HG02981 (cell line): ENCODE data around the gene TTLL3.
"Not testable (repeated sequence)": the region's sequence is repeated elsewhere in the genome, so short reads cannot be mapped to it uniquely, and the experiment has no call there.

Experiments used
- ATAC-seq: cut with Tn5 transposase; IDR thresholded peaks from one replicate; pipeline ENCODE4 v1.9.1; 2021; ENCODE audit warnings: mild to moderate bottlenecking, moderate library complexity; ENCODE audit not compliant: unreplicated experiment

Gene TTLL3

DNA sequence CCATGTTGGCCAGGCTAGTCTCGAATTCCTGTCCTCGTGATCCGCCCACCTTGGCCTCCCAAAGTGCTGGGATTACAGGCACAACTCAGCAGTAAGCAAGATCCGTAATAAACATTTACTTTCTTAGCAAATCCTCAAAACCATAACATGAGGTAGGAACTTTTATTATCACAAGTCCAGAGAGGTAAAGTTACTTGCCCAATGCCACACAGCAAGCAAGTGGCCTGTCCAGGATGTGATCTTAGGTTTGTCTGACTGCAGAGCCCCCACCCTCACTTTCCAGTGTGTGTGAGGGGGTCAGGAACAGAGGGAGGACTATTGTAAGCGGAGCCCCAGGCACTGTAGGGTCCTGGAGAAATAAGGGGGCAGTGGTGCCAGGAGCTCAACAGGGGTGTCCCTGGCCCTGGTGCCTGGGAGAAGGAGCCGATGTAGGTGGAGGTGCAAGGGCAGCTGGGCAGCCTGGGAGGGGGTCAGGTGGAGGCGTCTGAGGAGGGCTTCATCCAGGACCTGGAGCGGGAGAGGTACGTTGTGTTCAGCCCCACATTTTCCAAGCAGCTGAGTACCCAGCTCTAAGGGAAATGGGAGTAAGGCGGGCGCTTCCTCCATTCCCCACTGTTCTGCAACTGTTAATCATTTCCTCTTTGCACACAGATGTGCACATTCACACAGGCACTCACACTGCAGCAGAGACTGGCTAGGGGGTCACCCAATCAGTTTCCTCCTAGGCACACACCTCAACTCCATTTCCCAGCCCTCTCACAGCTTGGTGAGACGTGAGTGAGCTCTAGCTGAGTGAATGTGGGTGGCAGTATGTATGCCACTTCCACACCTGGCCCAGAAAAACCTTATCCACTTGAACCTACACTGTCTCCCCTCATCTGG lies 27.9 kb downstream of the TTLL3 start:
- no peak for ATAC-seq

DNA sequence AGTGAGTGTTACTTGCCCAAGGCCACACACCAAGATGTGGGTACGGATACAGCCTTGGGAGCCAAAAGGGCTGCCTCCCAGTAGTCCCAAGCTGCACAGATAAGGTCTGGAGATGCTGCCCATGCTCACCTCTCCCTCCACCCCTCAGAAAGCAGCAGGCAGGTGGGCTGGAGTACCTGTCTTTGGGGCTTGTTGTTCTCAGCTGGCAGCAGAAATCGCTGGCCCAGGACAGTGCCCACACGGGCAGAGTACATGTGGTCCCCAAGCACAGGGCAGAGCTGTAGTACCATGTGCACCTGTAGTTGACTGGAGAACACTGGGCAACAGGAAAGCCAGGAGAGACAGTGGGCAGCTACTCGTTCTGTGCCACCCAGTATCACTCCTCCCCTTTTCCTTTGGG lies 28.8 kb downstream of the TTLL3 start:
- no peak for ATAC-seq

DNA sequence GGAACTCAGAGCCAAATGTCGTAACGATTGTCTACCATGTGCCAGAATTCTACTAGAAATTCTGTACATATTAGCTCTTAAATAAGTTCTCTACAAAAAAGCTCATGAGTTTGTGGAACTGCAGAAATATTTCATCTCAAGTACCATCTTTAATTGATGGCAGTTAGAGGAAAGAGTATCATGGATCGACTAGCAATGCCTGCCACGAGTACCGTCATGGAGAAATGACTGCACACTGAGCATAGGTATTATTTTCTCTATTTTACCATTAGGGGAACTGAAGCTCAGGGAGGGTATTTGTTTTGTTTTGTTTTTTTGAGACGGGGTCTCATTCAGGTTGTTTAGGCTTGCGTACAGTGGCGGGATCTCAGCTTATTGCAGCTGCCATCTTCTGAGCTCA lies 31.0 kb downstream of the TTLL3 start:
- ATAC-seq: no peak

DNA sequence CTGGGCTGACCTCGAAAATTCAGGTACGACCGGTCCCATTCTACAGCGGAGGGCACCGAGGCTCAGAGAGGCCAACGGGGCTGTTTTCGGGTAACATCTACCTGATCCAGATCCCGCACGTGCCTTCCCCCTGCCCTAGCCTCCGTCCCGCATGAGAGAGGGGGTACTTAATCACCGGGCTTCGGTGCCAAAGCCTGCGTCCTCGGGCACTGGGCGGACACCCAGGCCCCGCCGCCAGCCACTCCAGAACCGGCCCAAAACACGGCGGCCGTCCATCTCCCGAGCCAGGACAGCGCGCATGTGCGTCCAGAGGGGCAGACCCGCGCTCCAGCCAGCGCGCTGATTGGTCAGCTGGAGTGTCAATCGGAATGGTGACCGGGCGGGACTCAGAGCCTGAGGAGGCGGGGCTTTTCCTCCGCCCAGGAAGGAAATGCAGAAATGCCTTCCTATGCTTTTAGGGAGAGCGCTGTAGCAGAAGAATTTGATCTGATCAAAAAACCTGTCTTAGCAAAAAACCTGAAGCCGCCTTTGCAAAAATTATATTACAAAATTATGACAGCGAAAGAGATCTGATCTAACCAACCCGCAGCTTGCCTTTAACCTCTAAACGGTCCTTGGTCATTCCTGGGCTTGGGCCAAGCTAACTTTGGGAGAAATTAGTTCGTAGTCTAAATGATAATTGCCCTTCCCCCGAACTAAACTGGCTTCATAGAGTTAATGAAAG lies 33.8 kb downstream of the TTLL3 start, which contains the start of gene RPUSD3:
Gene RPUSD3, minus strand, starts transcription at position 294 of the 724 bp plus-strand sequence. Its CDS starts 18 bp downstream, at position 276.
- ATAC-seq: peak; percentile 97

DNA sequence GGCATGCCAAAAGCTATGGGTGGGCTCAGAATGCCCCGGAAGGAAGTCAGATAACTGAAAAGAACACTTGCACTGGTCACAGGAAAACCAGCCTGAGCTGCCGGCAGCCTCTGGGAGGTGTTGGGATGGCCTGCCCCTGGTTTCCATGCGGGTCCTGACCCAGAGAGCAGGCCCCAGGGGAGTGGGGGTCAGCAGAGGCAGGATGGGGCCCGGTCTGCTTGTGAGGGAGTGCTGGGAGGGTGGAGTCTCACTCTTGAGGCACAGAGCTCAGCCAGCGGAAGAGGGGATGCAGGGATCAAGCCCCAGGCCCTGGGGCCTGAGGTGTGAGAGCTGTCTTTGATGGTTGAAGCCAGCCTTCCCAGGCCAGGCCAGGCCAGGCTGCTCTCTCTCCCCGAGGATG lies 36.2 kb downstream of the TTLL3 start:
- no peak for ATAC-seq

DNA sequence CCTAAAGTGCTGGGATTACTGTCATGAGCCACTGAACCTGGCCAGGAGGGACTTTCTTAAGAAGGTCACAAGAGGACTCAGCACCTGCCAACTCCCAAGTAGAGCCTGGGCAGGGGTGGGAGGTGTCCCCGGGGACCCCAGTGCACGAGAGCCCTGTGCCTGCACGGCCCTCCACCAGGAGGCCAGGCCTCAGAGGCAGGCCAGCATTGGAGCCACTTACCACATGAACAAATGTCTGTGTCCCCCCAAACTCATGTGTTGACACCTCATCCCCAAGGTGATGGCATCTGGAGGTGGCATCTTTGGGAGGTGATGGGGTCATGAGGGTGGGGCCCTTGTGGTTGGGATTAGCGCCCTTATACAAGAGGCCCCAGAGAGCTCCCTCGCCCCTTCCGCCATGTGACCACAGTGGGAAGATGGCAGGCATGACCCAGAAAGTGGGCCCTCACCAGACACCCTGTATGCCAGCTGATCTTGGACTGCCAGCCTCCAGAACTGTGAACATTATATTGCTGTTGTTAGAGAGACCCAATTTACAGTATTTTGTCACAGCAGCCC lies 36.9 kb downstream of the TTLL3 start:
- ATAC-seq: no peak

DNA sequence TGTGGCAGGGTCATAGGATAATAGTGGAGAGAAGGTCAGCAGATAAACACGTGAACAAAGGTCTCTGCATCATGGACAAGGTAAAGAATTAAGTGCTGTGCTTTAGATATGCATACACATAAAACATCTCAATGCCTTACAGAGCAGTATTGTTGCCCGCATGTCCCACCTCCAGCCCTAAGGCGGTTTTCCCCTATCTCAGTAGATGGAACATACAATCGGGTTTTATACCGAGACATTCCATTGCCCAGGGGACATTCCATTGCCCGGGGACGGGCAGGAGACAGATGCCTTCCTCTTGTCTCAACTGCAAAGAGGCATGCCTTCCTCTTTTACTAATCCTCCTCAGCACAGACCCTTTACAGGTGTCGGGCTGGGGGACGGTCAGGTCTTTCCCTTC lies 37.8 kb downstream of the TTLL3 start:
- ATAC-seq: not testable (repeated sequence)

DNA sequence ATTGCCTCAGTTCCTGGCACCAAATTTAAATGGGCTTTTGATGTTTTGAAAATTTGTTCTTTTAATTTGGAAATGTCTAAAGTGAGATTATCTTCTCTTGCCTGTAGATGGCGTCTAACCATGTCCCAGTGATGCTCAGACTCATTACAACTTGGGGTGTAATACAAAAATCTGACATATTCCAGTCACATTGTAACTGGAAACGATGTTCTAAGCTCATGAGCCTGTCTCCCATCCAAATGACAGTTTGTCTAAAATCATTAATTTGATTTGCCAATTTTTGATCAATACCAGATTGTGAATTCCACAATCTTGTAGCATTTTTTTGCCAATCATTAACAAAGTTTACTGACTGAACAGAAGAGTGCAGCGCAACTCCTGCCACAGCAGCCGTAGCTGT lies 38.8 kb downstream of the TTLL3 start:
- not testable (repeated sequence) for ATAC-seq

DNA sequence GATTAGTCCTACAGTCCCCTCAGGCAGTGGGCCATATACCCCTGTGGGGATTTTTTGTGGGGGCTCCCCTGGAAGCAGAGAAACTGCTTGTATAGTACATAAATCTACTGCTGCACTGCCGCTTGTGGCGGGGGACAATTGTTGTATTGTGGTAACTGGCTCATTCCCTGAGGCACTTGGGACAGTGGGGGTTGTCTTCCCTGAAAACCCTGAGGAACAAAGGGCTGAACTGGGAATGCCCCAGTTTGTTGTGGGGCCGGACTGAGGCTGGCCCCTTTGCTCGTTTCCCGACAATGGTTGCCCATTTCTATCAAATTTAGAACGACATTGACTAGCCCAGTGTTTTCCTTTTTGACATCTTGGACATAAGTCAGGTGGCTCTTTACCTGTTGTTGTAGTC lies 41.3 kb downstream of the TTLL3 start:
- ATAC-seq: not testable (repeated sequence)

DNA sequence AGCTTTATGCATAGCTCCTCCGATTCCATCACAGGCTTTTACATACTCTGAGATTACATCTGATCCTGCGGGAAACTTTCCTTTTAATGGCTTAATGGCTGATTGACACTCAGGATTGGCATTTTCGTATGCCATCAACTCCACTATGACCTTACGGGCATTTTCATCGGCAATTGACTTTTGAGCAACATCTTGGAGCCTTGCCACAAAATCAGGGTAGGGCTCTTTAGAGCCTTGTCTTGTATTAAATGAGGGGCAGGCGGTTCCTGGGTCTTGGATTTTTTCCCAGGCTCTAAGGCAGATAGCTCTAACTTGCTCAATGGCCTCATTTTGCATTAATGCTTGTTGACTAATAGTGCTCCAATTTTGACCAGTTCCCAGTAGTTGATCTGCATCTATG lies 41.9 kb downstream of the TTLL3 start:
- not testable (repeated sequence) for ATAC-seq

DNA sequence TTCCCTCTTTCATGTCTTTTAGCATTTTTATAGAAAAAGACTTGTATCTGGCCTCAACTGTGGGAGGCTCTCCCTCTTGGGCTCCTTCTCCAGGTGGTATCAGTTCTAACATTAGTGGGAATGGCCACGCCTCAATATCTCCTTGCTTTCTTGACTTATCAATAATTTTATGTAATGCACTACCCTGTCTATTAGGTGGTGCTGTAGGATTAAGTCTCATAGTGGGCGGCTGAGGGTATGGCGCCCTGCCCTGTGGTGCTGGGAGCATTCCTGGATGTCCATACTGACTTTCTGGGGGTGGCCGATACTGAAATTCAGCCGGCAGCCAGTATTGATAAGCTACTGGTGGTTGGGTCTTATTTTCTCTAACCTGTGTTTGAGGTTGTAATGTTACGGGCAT lies 42.5 kb downstream of the TTLL3 start:
- ATAC-seq: no peak

DNA sequence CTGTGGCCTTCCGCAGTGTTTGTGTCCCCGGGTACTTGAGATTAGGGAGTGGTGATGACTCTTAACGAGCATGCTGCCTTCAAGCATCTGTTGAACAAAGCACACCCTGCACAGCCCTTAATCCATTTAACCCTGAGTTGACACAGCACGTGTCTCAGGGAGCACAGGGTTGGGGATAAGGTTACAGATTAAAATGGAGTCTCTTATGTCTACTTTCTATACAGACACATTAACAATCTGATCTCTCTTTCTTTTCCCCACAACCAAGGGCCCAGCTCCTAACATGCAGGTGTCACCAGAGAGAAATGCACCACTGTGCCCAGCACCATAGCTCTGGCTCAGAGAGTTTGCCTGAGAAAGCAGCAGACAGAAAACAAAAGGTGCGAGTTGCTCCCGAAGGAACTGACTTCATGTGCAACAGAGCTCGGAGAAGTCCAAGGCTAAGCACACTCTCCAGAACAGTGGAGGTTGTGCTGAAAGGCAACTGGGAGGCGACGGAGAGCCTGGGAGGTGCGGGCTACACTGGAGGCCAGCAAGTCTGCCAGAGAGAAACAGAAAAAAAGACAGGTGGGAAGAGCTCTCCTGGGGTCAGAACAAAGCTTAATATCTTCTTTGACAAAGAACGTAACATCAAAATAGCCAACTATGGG lies 44.4 kb downstream of the TTLL3 start:
- not testable (repeated sequence) for ATAC-seq

DNA sequence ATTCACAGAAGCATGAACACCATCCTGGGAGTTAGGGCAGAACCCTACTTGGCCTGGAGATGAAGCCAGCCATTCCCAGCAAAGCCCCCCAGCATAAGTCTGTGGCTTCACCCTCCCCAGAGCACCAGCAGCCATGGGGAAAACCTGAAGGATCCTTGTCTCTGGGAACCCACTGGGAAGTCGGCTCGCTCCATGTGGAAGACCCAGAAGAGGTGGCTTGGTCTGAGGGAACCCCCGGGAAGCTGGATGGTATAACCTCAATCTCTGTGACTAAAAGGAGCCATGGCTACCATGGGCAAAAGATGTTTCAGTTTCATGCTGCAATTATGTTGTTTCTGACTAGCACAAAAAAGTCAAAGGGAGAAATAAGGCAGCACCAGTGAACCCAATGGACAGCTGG lies 45.5 kb downstream of the TTLL3 start:
- no peak for ATAC-seq

DNA sequence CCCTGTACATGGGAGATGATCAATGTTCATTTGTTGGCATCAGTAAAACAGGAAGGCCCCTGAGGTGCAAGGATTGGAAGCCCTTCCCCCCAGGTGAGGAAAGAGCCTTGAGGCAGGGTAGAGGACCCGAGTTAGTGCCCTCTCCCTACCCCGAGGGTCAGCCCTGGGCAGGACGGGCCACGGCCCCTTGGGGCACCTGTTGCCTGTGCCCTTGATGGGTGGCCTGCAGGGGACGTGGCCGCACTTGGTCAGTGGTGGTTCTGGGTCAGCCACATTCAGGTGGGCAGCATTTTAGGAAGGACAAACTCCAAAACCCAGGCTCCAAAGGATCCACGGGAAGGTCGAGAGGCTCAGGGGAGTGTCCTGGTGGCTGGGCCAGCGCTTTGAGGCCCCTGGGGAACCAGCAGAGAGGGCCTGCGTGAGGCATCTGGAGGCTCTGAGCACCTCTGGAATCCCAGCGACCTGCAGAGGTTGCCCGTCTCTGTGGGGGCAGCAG lies 49.5 kb downstream of the TTLL3 start:
- no peak for ATAC-seq

DNA sequence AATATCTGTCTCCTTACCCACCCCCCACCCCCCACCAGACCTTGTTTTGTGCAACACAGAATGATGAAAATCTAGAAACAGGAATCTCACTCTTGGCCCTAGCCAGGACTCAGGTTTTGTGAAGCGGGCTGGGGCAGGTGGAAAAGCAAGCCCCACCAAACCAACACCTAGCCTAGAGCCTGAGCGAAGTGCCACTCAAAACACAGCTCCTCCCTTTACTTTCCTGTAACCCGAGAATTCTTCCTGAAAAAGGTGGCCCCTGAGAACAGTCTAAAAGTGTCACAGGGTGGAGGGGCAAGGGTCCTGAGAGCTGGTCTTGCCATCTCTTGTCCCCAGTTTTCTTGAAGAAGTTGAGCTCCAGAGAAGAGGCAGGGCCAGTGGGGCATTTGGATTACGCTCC lies 51.1 kb downstream of the TTLL3 start:
- no peak for ATAC-seq

DNA sequence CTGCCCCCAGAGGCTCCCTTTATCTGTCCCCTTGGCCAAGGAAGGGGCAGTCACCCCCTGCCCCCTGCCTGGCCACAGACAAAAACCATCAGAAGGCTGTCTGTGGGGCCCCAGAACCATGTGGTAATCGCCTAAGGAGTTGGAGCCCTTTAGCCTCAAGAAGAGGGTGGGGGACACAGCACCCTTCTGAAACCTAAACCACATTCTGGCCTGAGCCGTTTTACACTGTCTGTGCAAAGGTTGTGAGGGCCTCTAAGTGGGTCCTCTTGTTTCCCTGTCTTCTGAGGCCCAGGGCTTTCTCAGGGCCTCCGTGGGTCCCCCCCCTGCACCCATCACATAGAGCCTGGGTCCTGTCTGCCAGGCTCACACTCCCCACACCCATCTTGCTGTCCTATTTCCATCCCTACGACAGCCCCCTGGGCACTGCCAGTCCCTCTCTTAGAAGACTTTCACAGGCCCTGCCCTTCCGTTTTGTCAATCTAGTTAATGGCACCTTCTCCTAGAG lies 51.6 kb downstream of the TTLL3 start:
- no peak for ATAC-seq

DNA sequence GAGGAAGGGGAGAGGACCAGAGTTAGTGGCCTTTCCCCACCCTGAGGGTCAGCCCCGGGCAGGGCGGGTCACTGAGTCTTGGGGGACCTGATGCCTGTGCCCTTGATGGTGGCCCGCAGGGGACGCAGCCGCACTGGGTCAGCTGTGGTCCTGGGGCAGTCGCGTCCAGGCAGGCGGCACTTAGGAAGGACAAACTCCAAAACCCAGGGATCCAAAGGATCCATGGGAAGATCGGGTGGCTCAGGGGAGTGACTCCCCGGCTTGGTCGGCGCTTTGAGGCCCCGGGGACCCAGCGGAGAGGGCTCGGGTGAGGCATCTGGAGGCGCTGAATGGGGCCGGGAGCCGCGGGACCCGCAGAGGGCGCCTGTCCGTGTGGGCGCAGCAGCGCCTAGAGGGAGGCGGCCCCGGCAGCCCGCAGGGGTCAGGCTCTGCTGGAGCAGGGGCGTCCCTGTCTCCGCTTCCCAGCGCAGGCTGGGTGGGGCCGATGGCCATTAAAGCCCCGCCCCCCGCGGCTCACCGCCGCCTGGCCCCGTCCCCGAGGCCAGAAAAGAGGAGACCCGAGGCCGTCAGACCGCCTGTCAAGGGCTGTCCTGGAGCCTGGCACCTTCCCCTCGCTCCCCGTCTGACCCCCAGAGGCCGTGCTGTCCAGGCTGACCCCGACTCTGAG lies 52.5 kb downstream of the TTLL3 start:
- peak; percentile 64 for ATAC-seq

DNA sequence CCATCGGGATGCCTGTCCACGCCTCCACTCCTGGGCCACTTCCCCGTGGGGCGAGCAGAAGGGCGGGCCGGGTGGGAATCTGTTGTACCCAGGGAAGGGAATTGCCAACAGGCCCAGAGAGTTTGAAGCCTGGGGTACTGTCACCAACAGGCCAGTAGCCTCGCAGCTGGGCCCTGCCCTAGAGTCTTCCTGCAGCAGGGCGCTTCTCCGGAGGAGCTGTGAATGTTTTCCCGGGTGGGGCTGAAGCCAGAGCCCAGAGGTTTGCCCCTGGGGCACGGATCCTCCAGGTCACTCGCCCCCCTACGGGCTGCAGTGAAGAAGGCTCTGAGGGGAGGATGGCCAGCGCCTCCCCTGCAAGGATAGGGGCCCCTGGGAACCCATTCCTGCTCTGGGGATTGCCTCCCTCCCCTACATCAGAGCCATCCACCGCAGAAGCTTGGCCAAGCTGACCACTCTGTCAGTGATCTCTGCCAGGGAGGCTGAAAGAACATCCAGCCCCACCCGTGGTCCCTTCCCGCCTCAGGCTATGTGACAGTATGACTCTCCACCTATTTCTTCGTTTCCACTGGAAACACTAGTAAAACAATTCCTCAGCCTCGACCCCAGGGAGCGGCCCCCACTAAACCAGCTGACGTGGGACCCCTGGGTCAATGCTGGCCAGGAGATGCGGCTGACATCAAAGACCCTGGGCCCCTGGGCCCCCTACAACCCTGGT lies 53.2 kb downstream of the TTLL3 start:
- ATAC-seq: no peak

DNA sequence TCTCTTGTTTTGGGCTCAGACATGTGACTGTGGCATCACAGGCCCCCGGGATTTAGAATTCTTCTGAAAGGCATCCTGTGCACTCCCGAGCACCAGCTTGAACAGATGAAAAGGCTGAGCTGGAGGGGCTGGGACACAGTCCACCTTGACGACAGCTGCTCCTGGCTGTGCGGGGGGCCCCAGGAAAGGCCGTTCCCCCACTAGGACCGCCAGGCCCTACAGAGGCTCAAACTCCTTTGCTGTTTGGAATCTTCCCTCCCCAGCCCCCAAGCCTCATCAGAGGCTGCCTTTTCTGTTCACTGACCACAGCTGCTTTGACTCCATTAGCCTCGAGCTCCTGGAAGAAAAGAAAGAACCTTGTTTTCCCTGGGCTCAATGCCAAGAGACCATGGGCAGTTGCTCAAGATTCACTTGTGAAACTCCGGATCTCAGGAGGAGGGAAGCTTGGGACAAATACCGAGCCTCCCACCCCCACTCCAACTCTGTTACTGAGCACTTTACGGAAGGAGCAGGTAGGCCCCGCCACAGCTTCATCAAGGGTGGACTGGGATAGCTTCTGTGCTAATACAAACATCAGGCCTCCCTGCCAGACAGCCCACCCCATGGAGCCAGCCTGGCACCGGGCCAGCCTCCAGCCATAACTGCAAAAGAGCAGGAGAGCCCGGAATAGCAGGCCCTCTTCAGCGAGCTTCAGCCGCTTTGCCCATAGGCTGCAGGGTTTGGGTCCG lies 54.3 kb downstream of the TTLL3 start:
- ATAC-seq: no peak
